ENCODE measurements around the gene SCAMP2. TPM values are rescaled to one million over a fixed set of nuclear protein-coding genes. Genes with fewer than 3 reads are reported as not detected.

Gene SCAMP2
- total and polyA plus RNA-seq, 2 of the 13 experiments (the other 11 are each of a cell fraction or from before 2014, with no cell fraction given): 34.8 to 121 TPM

- no peak for TF ChIP-seq FOXP4 (CRISPR knock-in tag; IDR thresholded peaks at IDR 0.05)
- TF ChIP-seq ZFP36 (IDR thresholded peaks at IDR 0.05; ENCODE audit: borderline replicate concordance, low read depth, low read length, partially characterized antibody): no peak
- TF ChIP-seq NFYB (CRISPR knock-in tag; IDR thresholded peaks at IDR 0.05): no peak
- no peak for TF ChIP-seq IRF9 (CRISPR knock-in tag; IDR thresholded peaks at IDR 0.05; ENCODE audit: borderline replicate concordance)
- TF ChIP-seq ZNF816 (CRISPR knock-in tag; IDR thresholded peaks at IDR 0.05; ENCODE audit: borderline replicate concordance): no peak
- no peak for TF ChIP-seq CEBPZ (IDR thresholded peaks at IDR 0.05; ENCODE audit: low read length)
- TF ChIP-seq ZNF263 (CRISPR knock-in tag; IDR thresholded peaks at IDR 0.05): no peak
- no peak for TF ChIP-seq ZFP36L2 (CRISPR knock-in tag; IDR thresholded peaks at IDR 0.05)
- no peak for TF ChIP-seq SRSF9 (IDR thresholded peaks at IDR 0.05; ENCODE audit: borderline replicate concordance, insufficient read depth, low read depth, low read length, poor library complexity, severe bottlenecking)
- no peak for TF ChIP-seq GRHL1 (CRISPR knock-in tag; conservative IDR thresholded peaks at IDR 0.05)
- 0 out of 2 replicates have a peak, but pooled peaks have one; percentile 70 for TF ChIP-seq ZFAT (CRISPR knock-in tag; conservative IDR thresholded peaks at IDR 0.05)
- TF ChIP-seq ZBTB34 (CRISPR knock-in tag; IDR thresholded peaks at IDR 0.05): no peak
Observed at GRCh38 chr15:74843445-74843828, 29.7 kb downstream of the SCAMP2 start (continued).

All from HepG2 (cell line).